Endodermal cell (in vitro differentiated cells): Measurements from ENCODE around the gene LTBP1. TPM values are rescaled to one million over a fixed set of nuclear protein-coding genes. Genes with fewer than 3 reads are reported as not detected.

ENCODE experiments used
- DNase-seq: peaks from one replicate; pipeline ENCODE4 v3.0.0-alpha.2; 2017
- H3K27ac ChIP-seq: 2 replicates; pipeline ENCODE4 v1.5.1; 2013; ENCODE audit warnings: mild to moderate bottlenecking, low read depth, low read length, moderate library complexity
- H3K27me3 ChIP-seq: 2 replicates; pipeline ENCODE4 v1.6.1; 2013; ENCODE audit warnings: mild to moderate bottlenecking, low read length, moderate library complexity; ENCODE audit not compliant: insufficient read depth, control insufficient read depth, poor library complexity, severe bottlenecking
- H3K36me3 ChIP-seq: 2 replicates; pipeline ENCODE4 v1.7.0; 2013; ENCODE audit warnings: mild to moderate bottlenecking, low read length, moderate library complexity; ENCODE audit not compliant: control insufficient read depth, insufficient read depth
- H3K4me1 ChIP-seq: one replicate; pipeline ENCODE4 v1.7.0; 2013; ENCODE audit warnings: low read length; ENCODE audit not compliant: control insufficient read depth, insufficient read depth
- H3K4me3 ChIP-seq: 2 replicates; pipeline ENCODE4 v1.5.1; 2013; ENCODE audit warnings: mild to moderate bottlenecking, low read length, moderate library complexity
- H3K9ac ChIP-seq: 2 replicates; pipeline ENCODE4 v1.6.1; 2013; ENCODE audit warnings: mild to moderate bottlenecking, low read length, moderate library complexity; ENCODE audit not compliant: poor library complexity, severe bottlenecking; ENCODE audit errors: extremely low read depth
- H3K9me3 ChIP-seq: 2 replicates; pipeline ENCODE4 v1.6.1; 2013; ENCODE audit warnings: mild to moderate bottlenecking, low read length, moderate library complexity; ENCODE audit not compliant: control insufficient read depth
- H3K27ac Mint-ChIP-seq: 2 replicates; pipeline ENCODE4 v1.8.0; 2020; ENCODE audit warnings: mixed read lengths
- H3K27me3 Mint-ChIP-seq: 2 replicates; pipeline ENCODE4 v1.8.0; 2021; ENCODE audit warnings: mild to moderate bottlenecking, mixed read lengths; ENCODE audit not compliant: insufficient read depth
- H3K36me3 Mint-ChIP-seq: 2 replicates; pipeline ENCODE4 v1.8.0; 2020; ENCODE audit warnings: low read depth, mixed read lengths
- H3K4me1 Mint-ChIP-seq: 2 replicates; pipeline ENCODE4 v1.8.0; 2020; ENCODE audit warnings: mixed read lengths
- H3K4me3 Mint-ChIP-seq: 2 replicates; pipeline ENCODE4 v1.8.0; 2020; ENCODE audit warnings: mild to moderate bottlenecking, moderate library complexity, mixed read lengths
- H3K9me3 Mint-ChIP-seq: 2 replicates; pipeline ENCODE4 v1.8.0; 2020; ENCODE audit warnings: mild to moderate bottlenecking, mixed read lengths
- CTCF ChIP-seq: fragments of 200-600 bp; sonication (generic); conservative IDR thresholded peaks from 2 replicates; pipeline ENCODE4 v1.5.0; 2021; ENCODE audit warnings: antibody characterized with exemption, mild to moderate bottlenecking
- WGBS, 2 experiments: methylation state at CpG; one replicate each; pipeline versions ENCODE4 v1.1.5 to v1.1.7; 2013; ENCODE audit warnings: missing lambda C conversion rate in 2 of 2, mixed read lengths in 1 of 2; ENCODE audit not compliant: insufficient coverage in 1 of 2, insufficient read length in 1 of 2; 5-methylcytosine and 5-hydroxymethylcytosine counted together
- total RNA-seq, 2 donors: library from RNA; stranded (reverse); fragmentation: NEBNext Ultra II Directional in 1 of 2; extraction: Animal tissue kit (Norgen Biotek cat#: 25700) in 1 of 2; gene quantifications; 2 replicates in 1 of 2; 3 replicates in 1 of 2; pipeline ENCODE4 v1.2.1, GENCODE V29; 2021

Gene LTBP1
- total RNA-seq, 2 donors from 2014 or later, result 43.2 to 43.4 TPM

- Mint-ChIP-seq H3K4me3 (no peak overlapping the region), H3K9me3 (no peaks in the 10 kb centered on the region), H3K36me3 (peaks cover 16% of the 10 kb centered on the region)
Measured at GRCh38 chr2:33302348-33302747, 355.6 kb downstream of the LTBP1 start.

GRCh38 chr2:33304032-33304864 lies 357.5 kb downstream of the LTBP1 start:
- no peak for TF ChIP-seq CTCF
- Histone ChIP-seq H3K27me3 (no peaks in the 10 kb centered on the region), H3K36me3 (no peaks in the 10 kb centered on the region), H3K9me3 (no peaks in the 10 kb centered on the region), H3K27ac (no peak overlapping the region), H3K4me3 (no peak overlapping the region), H3K9ac (no peak overlapping the region), H3K4me1 (peaks cover 4% of the 10 kb centered on the region)
- WGBS, 2 experiments, result 86 to 87% methylated on average over 9 of the region's 10 CpGs
- no peaks in the 10 kb centered on the region for H3K9me3 Mint-ChIP-seq
- H3K36me3 Mint-ChIP-seq, result peaks cover 16% of the 10 kb centered on the region
- no peaks in the 10 kb centered on the region for H3K4me1 Mint-ChIP-seq
- H3K27ac Mint-ChIP-seq, result no peak overlapping the region
- H3K27me3 Mint-ChIP-seq, result no peaks in the 10 kb centered on the region
- no peak overlapping the region for H3K4me3 Mint-ChIP-seq
- DNase-seq, result no peak

More at GRCh38 chr2:33302348-33302747, 355.6 kb downstream of the LTBP1 start:
- Histone ChIP-seq H3K27me3 (no peaks in the 10 kb centered on the region), H3K9ac (no peak overlapping the region), H3K4me1 (no peaks in the 10 kb centered on the region), H3K36me3 (no peaks in the 10 kb centered on the region), H3K4me3 (no peak overlapping the region), H3K27ac (no peak overlapping the region), H3K9me3 (no peaks in the 10 kb centered on the region)
- WGBS, 2 experiments, result 98 to 100% methylated on average over 2 of the region's 2 CpGs
- no peak overlapping the region for H3K27ac Mint-ChIP-seq
- TF ChIP-seq CTCF, result no peak
- H3K27me3 Mint-ChIP-seq, result no peaks in the 10 kb centered on the region
- no peaks in the 10 kb centered on the region for H3K4me1 Mint-ChIP-seq
- DNase-seq, result no peak

GRCh38 chr2:33307659-33308270 lies 361.0 kb downstream of the LTBP1 start:
- H3K4me3 Mint-ChIP-seq, result no peak overlapping the region

More at GRCh38 chr2:33307659-33308270, 361.0 kb downstream of the LTBP1 start:
- no peak overlapping the region for H3K9ac ChIP-seq
- H3K4me1 ChIP-seq, result peaks cover 4% of the 10 kb centered on the region
- DNase-seq, result no peak
- no peak overlapping the region for H3K27ac ChIP-seq
- no peaks in the 10 kb centered on the region for H3K9me3 ChIP-seq
- Mint-ChIP-seq H3K9me3 (no peaks in the 10 kb centered on the region), H3K4me1 (no peaks in the 10 kb centered on the region), H3K27ac (no peak overlapping the region), H3K36me3 (peaks cover 11% of the 10 kb centered on the region), H3K27me3 (no peaks in the 10 kb centered on the region)
- no peaks in the 10 kb centered on the region for H3K36me3 ChIP-seq
- 92 to 96% methylated on average over 5 to 9 of the region's 9 CpGs for WGBS, 2 experiments
- H3K4me3 ChIP-seq, result no peak overlapping the region
- H3K27me3 ChIP-seq, result no peaks in the 10 kb centered on the region
- no peak for TF ChIP-seq CTCF
